Suprapubic skin (tissue), 4 donors: ENCODE results near the gene ATP5MK.

ENCODE experiments used
- CTCF ChIP-seq, 2 donors: fragments of 200-600 bp in 1 of 2; fragments of 450-650 bp in 1 of 2; sonication (generic) in 1 of 2; IDR thresholded peaks; one replicate each; pipeline ENCODE4 v1.5.1; 2016 to 2019; ENCODE audit warnings: antibody characterized with exemption in 2 of 2, mild to moderate bottlenecking in 1 of 2, moderate library complexity in 1 of 2
- EP300 ChIP-seq: sonication (generic); formaldehyde crosslinking; IDR thresholded peaks from one replicate; pipeline ENCODE4 v1.6.1; 2017; ENCODE audit warnings: antibody characterized with exemption
- POLR2A ChIP-seq, 2 donors: fragments of 450-650 bp; IDR thresholded peaks; one replicate each; pipeline ENCODE4 v1.6.1; 2017; ENCODE audit warnings: antibody characterized with exemption in 2 of 2, mild to moderate bottlenecking in 2 of 2, moderate library complexity in 2 of 2
- POLR2AphosphoS5 ChIP-seq, 3 donors: sonication (generic); formaldehyde crosslinking; IDR thresholded peaks; one replicate each; pipeline ENCODE4 v1.6.1; 2017; ENCODE audit warnings: antibody characterized with exemption in 3 of 3

DNA sequence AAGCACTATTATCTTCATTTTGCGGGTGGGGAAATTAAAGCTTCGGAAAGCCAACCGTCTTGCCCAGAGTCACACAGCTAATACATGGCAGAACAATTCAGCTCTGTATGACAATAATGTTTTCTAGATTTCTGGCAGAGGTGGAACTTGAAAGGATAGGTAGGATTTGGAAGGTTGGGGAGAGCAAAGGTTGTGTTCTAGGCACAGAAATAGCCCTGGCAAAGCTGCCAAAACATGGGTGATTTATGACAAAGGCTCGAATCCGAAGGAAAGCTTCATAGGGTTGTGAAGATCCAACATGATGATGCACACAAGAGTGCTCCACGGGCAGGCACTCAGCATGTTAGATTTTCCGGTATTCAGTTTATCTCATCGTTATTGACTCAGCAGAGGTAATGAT lies 19.3 kb upstream of the ATP5MK start:
- TF ChIP-seq CTCF (IDR thresholded peaks at IDR 0.05) (no peak), POLR2A (IDR thresholded peaks at IDR 0.05) (no peak), POLR2AphosphoS5 (IDR thresholded peaks at IDR 0.05) (no peak), EP300 (no peak)
